ENCODE results near the gene SSRP1.

DNA sequence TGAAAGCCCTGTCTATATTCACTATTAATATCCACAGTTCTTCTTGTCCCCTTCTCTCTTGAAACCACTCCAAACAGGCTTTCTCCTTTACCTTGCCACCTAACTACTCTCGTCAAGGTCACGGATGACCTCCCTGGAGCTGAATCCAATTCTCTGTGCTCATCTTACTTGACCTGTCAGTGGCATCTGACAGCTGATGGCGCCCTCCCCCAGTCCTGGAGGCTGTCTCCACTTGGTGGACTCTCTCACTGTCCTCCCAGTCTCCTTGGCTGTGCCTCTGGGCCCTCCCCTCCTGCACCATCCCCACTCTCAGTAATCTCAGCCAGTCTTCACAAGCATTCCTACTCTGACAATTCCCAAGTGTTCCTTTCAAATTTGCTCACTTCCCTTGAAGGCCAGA, 19.7 kb downstream of the SSRP1 start:
- no peak for TF ChIP-seq SIN3A (IDR thresholded peaks at IDR 0.05; ENCODE audit: borderline replicate concordance, insufficient read depth, low read length)
- no peak for TF ChIP-seq TAF1 (IDR thresholded peaks at IDR 0.05; ENCODE audit: borderline replicate concordance, insufficient read depth, low read length)
- no peak for TF ChIP-seq POLR2AphosphoS5 (IDR thresholded peaks at IDR 0.05; ENCODE audit: low read depth, low read length)
- TF ChIP-seq, protein P1, sequence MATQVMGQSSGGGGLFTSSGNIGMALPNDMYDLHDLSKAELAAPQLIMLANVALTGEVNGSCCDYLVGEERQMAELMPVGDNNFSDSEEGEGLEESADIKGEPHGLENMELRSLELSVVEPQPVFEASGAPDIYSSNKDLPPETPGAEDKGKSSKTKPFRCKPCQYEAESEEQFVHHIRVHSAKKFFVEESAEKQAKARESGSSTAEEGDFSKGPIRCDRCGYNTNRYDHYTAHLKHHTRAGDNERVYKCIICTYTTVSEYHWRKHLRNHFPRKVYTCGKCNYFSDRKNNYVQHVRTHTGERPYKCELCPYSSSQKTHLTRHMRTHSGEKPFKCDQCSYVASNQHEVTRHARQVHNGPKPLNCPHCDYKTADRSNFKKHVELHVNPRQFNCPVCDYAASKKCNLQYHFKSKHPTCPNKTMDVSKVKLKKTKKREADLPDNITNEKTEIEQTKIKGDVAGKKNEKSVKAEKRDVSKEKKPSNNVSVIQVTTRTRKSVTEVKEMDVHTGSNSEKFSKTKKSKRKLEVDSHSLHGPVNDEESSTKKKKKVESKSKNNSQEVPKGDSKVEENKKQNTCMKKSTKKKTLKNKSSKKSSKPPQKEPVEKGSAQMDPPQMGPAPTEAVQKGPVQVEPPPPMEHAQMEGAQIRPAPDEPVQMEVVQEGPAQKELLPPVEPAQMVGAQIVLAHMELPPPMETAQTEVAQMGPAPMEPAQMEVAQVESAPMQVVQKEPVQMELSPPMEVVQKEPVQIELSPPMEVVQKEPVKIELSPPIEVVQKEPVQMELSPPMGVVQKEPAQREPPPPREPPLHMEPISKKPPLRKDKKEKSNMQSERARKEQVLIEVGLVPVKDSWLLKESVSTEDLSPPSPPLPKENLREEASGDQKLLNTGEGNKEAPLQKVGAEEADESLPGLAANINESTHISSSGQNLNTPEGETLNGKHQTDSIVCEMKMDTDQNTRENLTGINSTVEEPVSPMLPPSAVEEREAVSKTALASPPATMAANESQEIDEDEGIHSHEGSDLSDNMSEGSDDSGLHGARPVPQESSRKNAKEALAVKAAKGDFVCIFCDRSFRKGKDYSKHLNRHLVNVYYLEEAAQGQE (IDR thresholded peaks at IDR 0.05; ENCODE audit: insufficient read depth in 1 of 2, low read depth in 2 of 2, low read length in 2 of 2), result no peak
- TF ChIP-seq FOXP2 (optimal IDR thresholded peaks at IDR 0.05; ENCODE audit: borderline replicate concordance, extremely low read depth, extremely low read length, insufficient read depth), result no peak

All from PFSK-1 (cell line).